Caco-2 (cell line): ENCODE results near the gene DHH. TPM values are rescaled to one million over a fixed set of nuclear protein-coding genes. Genes with fewer than 3 reads are reported as not detected.

Experiments used
- BruUV-seq: library from RNA; stranded (reverse); fragments of 400-500 nt; replicated peaks from 2 replicates; lab custom pipeline; 2021; lab: Mats Ljungman, UMichigan
- CTCF ChIA-PET: fragments of 300-600 bp; sonication (Branson Sonifier 250); formaldehyde crosslinking; loops from one replicate; lab custom pipeline; 2022; ENCODE audit warnings: antibody characterized with exemption; lab: Charles Lee
- POLR2A ChIA-PET: fragments of 300-600 bp; sonication (Branson Sonifier 250); formaldehyde crosslinking; loops from one replicate; lab custom pipeline; 2022; ENCODE audit warnings: antibody characterized with exemption; lab: Charles Lee
- DNase-seq, 2 experiments: peaks; one replicate each; pipeline versions ENCODE4 v3.0.0 to v3.0.0-alpha.2; 2020 to 2022
- H3K27me3 ChIP-seq: replicated peaks from 2 replicates; pipeline ENCODE4 v1.6.0; 2011; ENCODE audit warnings: low read length; ENCODE audit not compliant: control insufficient read depth, insufficient read depth
- H3K36me3 ChIP-seq: 2 replicates; pipeline ENCODE4 v1.5.1; 2011; ENCODE audit warnings: low read length; ENCODE audit not compliant: control insufficient read depth, insufficient read depth
- H3K4me1 ChIP-seq: fragments of 250-450 bp; sonication (Bioruptor Pico); 2 replicates; pipeline ENCODE4 v1.5.1; 2020; ENCODE audit warnings: mild to moderate bottlenecking
- H3K4me3 ChIP-seq: 2 replicates; pipeline ENCODE4 v1.5.1; 2011; ENCODE audit warnings: low read depth, mild to moderate bottlenecking, control low read depth, low read length
- H3K9me3 ChIP-seq: fragments of 250-450 bp; sonication (Bioruptor Pico); 2 replicates; pipeline ENCODE4 v1.5.1; 2020; ENCODE audit warnings: mild to moderate bottlenecking, moderate library complexity
- H3K27ac Mint-ChIP-seq: one replicate; pipeline ENCODE4 v1.8.0; 2022; ENCODE audit warnings: mixed read lengths; ENCODE audit not compliant: unreplicated experiment
- H3K27me3 Mint-ChIP-seq: one replicate; pipeline ENCODE4 v1.8.0; 2022; ENCODE audit warnings: mixed read lengths; ENCODE audit not compliant: insufficient read depth, unreplicated experiment
- H3K36me3 Mint-ChIP-seq: one replicate; pipeline ENCODE4 v1.8.0; 2022; ENCODE audit warnings: mild to moderate bottlenecking, mixed read lengths; ENCODE audit not compliant: insufficient read depth, unreplicated experiment
- H3K4me1 Mint-ChIP-seq: one replicate; pipeline ENCODE4 v1.8.0; 2022; ENCODE audit warnings: low read depth, mixed read lengths; ENCODE audit not compliant: unreplicated experiment
- H3K4me3 Mint-ChIP-seq: one replicate; pipeline ENCODE4 v1.8.0; 2022; ENCODE audit warnings: mild to moderate bottlenecking, moderate library complexity, mixed read lengths; ENCODE audit not compliant: unreplicated experiment
- H3K9me3 Mint-ChIP-seq: one replicate; pipeline ENCODE4 v1.8.0; 2022; ENCODE audit warnings: mixed read lengths; ENCODE audit not compliant: unreplicated experiment
- CTCF ChIP-seq, 2 experiments: fragments of 200-600 bp in 1 of 2; IDR thresholded peaks; 1 replicate in 1 of 2; 2 replicates in 1 of 2; pipeline versions ENCODE4 v1.5.1 to v1.8.0; 2011 to 2022; ENCODE audit warnings: antibody characterized with exemption in 1 of 2, control low read depth in 1 of 2, inconsistent platforms in 1 of 2, low read depth in 1 of 2, low read length in 1 of 2, mild to moderate bottlenecking in 1 of 2, moderate library complexity in 1 of 2; ENCODE audit not compliant: insufficient read depth in 1 of 2, severe bottlenecking in 1 of 2, unreplicated experiment in 1 of 2
- intact Hi-C: fragments of 100-400 bp; cut with micrococcal nuclease; formaldehyde crosslinking; loops from one replicate; pipeline ENCODE4 v1.10.0; 2022; ENCODE audit not compliant: unreplicated experiment
- total RNA-seq: library from RNA; stranded (reverse); gene quantifications from 2 replicates; pipeline ENCODE4 v1.2.3, GENCODE V29; 2022

The DHH gene
- total RNA-seq, 1 experiment from 2014 or later = 0.16 TPM

GRCh38 chr12:49054524-49054923, 40.1 kb downstream of the DHH start:
- H3K4me1 Mint-ChIP-seq = peaks cover 16% of the 10 kb centered on the region
- BruUV-seq = no TSS peak
- peaks cover 17% of the 10 kb centered on the region for H3K4me1 ChIP-seq
- CTCF ChIA-PET = no interaction called here
- H3K27ac Mint-ChIP-seq = no peak overlapping the region
- intact Hi-C loops = no loop called here
- DNase-seq = no peak
- H3K9me3 Mint-ChIP-seq = no peaks in the 10 kb centered on the region
- TF ChIP-seq CTCF (IDR thresholded peaks at IDR 0.05; ENCODE audit: insufficient read depth in 1 of 2, low read depth in 1 of 2, low read length in 1 of 2, severe bottlenecking in 1 of 2, unreplicated experiment in 1 of 2) = no peak
- H3K27me3 Mint-ChIP-seq = no peaks in the 10 kb centered on the region
- H3K36me3 Mint-ChIP-seq = peaks cover 67% of the 10 kb centered on the region
- H3K9me3 ChIP-seq = no peaks in the 10 kb centered on the region
- H3K36me3 ChIP-seq = peaks cover 15% of the 10 kb centered on the region
- H3K4me3 Mint-ChIP-seq = no peak overlapping the region
- no peak overlapping the region for H3K4me3 ChIP-seq
- no peaks in the 10 kb centered on the region for H3K27me3 ChIP-seq
- POLR2A ChIA-PET = no interaction called here

GRCh38 chr12:49054096-49054495, 40.5 kb downstream of the DHH start:
- Mint-ChIP-seq H3K4me3 (no peak overlapping the region), H3K36me3 (peaks cover 68% of the 10 kb centered on the region), H3K27me3 (no peaks in the 10 kb centered on the region), H3K4me1 (peaks cover 16% of the 10 kb centered on the region), H3K9me3 (no peaks in the 10 kb centered on the region), H3K27ac (no peak overlapping the region)
- H3K4me1 ChIP-seq = peaks cover 17% of the 10 kb centered on the region
- peaks cover 16% of the 10 kb centered on the region for H3K36me3 ChIP-seq
- H3K4me3 ChIP-seq = no peak overlapping the region
- intact Hi-C loops = no loop called here
- DNase-seq = no peak
- H3K9me3 ChIP-seq = no peaks in the 10 kb centered on the region
- CTCF ChIA-PET = no interaction called here
- POLR2A ChIA-PET = no interaction called here
- no peak for TF ChIP-seq CTCF (IDR thresholded peaks at IDR 0.05; ENCODE audit: insufficient read depth in 1 of 2, low read depth in 1 of 2, low read length in 1 of 2, severe bottlenecking in 1 of 2, unreplicated experiment in 1 of 2)
- BruUV-seq = no TSS peak
- no peaks in the 10 kb centered on the region for H3K27me3 ChIP-seq

GRCh38 chr12:49052451-49053208, 42.0 kb downstream of the DHH start:
- TSS peak; percentile 2 for BruUV-seq
- intact Hi-C loops = no loop called here
- POLR2A ChIA-PET = no interaction called here
- Histone ChIP-seq H3K27me3 (no peaks in the 10 kb centered on the region), H3K36me3 (peaks cover 20% of the 10 kb centered on the region), H3K4me3 (no peak overlapping the region), H3K9me3 (no peaks in the 10 kb centered on the region), H3K4me1 (peaks cover 6% of the 10 kb centered on the region)
- peaks cover 82% of the 10 kb centered on the region for H3K36me3 Mint-ChIP-seq
- no peak for TF ChIP-seq CTCF (IDR thresholded peaks at IDR 0.05; ENCODE audit: insufficient read depth in 1 of 2, low read depth in 1 of 2, low read length in 1 of 2, severe bottlenecking in 1 of 2, unreplicated experiment in 1 of 2)
- H3K9me3 Mint-ChIP-seq = no peaks in the 10 kb centered on the region
- no peak overlapping the region for H3K4me3 Mint-ChIP-seq
- no peaks in the 10 kb centered on the region for H3K27me3 Mint-ChIP-seq
- DNase-seq = no peak
- H3K4me1 Mint-ChIP-seq = peaks cover 10% of the 10 kb centered on the region
- CTCF ChIA-PET = no interaction called here
- no peak overlapping the region for H3K27ac Mint-ChIP-seq
